PC-9 (cell line): ENCODE results near the gene NLRP12.

ENCODE experiments used
- CTCF ChIP-seq: fragments of 200-600 bp; sonication (generic); conservative IDR thresholded peaks from 2 replicates; pipeline ENCODE4 v1.6.1; 2017; ENCODE audit warnings: mixed run types, antibody characterized with exemption, mild to moderate bottlenecking, moderate library complexity
- EZH2 ChIP-seq: fragments of 200-600 bp; sonication (generic); IDR thresholded peaks from 2 replicates; pipeline ENCODE4 v1.8.0; 2017; ENCODE audit warnings: antibody characterized with exemption, low read depth

DNA sequence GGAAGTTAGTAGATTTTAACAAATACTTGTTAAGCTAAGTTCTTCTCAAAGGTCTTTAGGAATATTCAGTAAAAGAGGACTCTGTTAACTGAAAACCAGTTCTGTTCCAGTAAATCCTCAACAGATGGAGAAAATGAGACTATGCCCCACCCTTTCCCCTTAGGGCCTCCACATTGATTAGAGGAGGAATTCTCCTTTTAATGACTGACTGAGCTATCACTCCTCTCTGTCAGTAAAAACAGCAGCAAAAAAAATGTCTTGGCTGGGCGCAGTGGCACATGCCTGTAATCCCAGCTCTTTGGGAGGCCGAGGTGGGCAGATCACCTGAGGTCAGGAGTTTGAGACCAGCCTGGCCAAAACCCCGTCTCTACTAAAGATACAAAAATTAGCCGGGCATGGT, 50.1 kb downstream of the NLRP12 start:
- no peak for TF ChIP-seq CTCF
- no peak for TF ChIP-seq EZH2
